DND-41 (cell line): ENCODE results near the gene SLC1A2.

Experiments
- ATAC-seq: fragments of 200-7000 bp; cut with Tn5 transposase; 3 replicates; pipeline ENCODE4 v1.9.1; 2021; ENCODE audit warnings: low read depth; ENCODE audit not compliant: insufficient read depth
- DNase-seq: peaks from one replicate; pipeline ENCODE4 v3.0.0-alpha.2; 2020
- H2AFZ ChIP-seq: 2 replicates; pipeline ENCODE4 v1.6.0; 2012; ENCODE audit warnings: low read depth, low read length
- H3K27ac ChIP-seq: 2 replicates; pipeline ENCODE4 v1.5.1; 2012; ENCODE audit warnings: low read length, inconsistent platforms
- H3K27me3 ChIP-seq: fragments of 200-600 bp; sonication (generic); 2 replicates; pipeline ENCODE4 v1.6.0; 2012; ENCODE audit warnings: low read length, mild to moderate bottlenecking, inconsistent platforms; ENCODE audit not compliant: insufficient read depth, poor library complexity
- H3K36me3 ChIP-seq: 2 replicates; pipeline ENCODE4 v1.5.1; 2012; ENCODE audit warnings: low read length, inconsistent platforms; ENCODE audit not compliant: insufficient read depth
- H3K4me1 ChIP-seq: 2 replicates; pipeline ENCODE4 v1.5.1; 2012; ENCODE audit warnings: mild to moderate bottlenecking, low read length; ENCODE audit not compliant: insufficient read depth
- H3K4me2 ChIP-seq: 2 replicates; pipeline ENCODE4 v1.6.0; 2012; ENCODE audit warnings: mild to moderate bottlenecking, moderate library complexity, low read length, inconsistent platforms; ENCODE audit not compliant: insufficient read depth
- H3K4me3 ChIP-seq, 2 experiments: fragments of 200-600 bp in 1 of 2; shearing (Covaris generic) in 1 of 2; 2 replicates each; pipeline ENCODE4 v1.5.1; 2012 to 2016; ENCODE audit warnings: inconsistent platforms in 2 of 2, low read length in 2 of 2, mild to moderate bottlenecking in 2 of 2, low read depth in 1 of 2, moderate library complexity in 1 of 2
- H3K79me2 ChIP-seq: 2 replicates; pipeline ENCODE4 v1.6.0; 2012; ENCODE audit warnings: low read length, inconsistent platforms; ENCODE audit not compliant: insufficient read depth
- H3K9ac ChIP-seq: 2 replicates; pipeline ENCODE4 v1.6.0; 2012; ENCODE audit warnings: low read depth, mild to moderate bottlenecking, inconsistent platforms, low read length, moderate library complexity
- H3K9me3 ChIP-seq: 2 replicates; pipeline ENCODE4 v1.5.1; 2012; ENCODE audit warnings: low read length, moderate library complexity, mild to moderate bottlenecking, inconsistent platforms; ENCODE audit not compliant: insufficient read depth, severe bottlenecking
- H4K20me1 ChIP-seq: 2 replicates; pipeline ENCODE4 v1.6.0; 2012; ENCODE audit warnings: low read length; ENCODE audit not compliant: insufficient read depth
- EZH2 ChIP-seq: IDR thresholded peaks from 3 replicates; pipeline ENCODE4 v1.6.1; 2012; ENCODE audit warnings: borderline replicate concordance, low read depth, mild to moderate bottlenecking, moderate library complexity, low read length, inconsistent platforms; ENCODE audit not compliant: severe bottlenecking
- TF ChIP-seq, protein P1 (sequence below): IDR thresholded peaks from 2 replicates; pipeline ENCODE4 v1.5.1; 2012; ENCODE audit warnings: borderline replicate concordance, low read length, moderate library complexity, mild to moderate bottlenecking; ENCODE audit not compliant: poor library complexity, severe bottlenecking; ENCODE audit errors: extremely low read depth

Gene SLC1A2

DNA sequence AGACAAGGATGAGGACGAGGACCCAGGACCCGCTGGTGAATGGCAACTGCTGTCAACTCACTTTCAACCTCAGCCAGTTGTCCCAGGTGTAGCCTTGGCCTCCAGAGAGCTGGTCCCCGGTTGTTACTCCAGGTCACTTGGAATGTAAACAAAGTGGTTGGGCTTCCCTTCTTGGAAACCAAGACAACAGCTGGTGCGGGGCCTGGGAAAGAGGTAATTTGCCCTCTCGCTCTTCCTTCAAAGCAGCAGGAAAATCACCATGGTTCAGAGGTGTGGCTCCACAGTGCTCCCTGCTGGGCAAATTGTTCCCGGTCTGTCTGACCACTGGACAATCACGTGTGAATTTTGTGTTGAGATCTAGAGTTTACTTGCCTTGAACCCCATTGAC is 15.0 kb downstream of the SLC1A2 start:
- no peak for ATAC-seq
- Histone ChIP-seq H2AFZ (no peak overlapping the region), H3K4me2 (no peak overlapping the region)

DNA sequence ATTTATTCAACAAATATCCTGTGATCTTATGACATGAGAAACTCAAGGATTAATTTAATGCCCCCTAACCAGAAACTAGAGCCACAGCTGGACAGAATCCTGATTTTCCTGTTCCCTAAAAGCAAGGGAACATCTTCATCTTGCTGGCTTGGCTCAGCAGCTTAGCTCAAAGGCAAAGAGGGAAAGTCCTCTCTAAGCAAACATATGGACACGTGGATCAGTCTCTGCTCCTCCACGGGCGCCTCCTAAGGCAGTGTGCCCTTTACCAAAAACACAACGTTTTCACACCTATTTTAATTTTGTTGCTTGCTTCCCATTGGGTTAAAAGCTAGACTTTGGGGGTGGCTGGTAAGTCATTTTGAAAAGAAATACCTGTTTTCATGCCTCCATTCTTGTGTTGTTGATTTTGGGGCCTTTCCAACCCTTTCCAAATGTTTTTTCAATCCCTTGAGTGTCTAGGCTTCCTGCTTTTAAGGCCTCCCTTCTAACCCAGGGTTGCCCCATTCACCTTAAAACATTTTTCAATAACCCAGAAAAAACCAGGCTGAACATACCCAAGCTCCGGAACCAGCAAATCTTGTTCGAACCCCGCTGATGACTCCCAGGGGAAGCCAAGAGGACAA is 15.5 kb downstream of the SLC1A2 start:
- H3K27me3 ChIP-seq, result peaks cover 11% of the 10 kb centered on the region
- no peaks in the 10 kb centered on the region for H4K20me1 ChIP-seq
- DNase-seq (no peak), ATAC-seq (no peak)
- no peaks in the 10 kb centered on the region for H3K36me3 ChIP-seq
- H3K27ac ChIP-seq, result no peak overlapping the region
- TF ChIP-seq EZH2, result no peak
- TF ChIP-seq, protein P1, sequence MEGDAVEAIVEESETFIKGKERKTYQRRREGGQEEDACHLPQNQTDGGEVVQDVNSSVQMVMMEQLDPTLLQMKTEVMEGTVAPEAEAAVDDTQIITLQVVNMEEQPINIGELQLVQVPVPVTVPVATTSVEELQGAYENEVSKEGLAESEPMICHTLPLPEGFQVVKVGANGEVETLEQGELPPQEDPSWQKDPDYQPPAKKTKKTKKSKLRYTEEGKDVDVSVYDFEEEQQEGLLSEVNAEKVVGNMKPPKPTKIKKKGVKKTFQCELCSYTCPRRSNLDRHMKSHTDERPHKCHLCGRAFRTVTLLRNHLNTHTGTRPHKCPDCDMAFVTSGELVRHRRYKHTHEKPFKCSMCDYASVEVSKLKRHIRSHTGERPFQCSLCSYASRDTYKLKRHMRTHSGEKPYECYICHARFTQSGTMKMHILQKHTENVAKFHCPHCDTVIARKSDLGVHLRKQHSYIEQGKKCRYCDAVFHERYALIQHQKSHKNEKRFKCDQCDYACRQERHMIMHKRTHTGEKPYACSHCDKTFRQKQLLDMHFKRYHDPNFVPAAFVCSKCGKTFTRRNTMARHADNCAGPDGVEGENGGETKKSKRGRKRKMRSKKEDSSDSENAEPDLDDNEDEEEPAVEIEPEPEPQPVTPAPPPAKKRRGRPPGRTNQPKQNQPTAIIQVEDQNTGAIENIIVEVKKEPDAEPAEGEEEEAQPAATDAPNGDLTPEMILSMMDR, result no peak
- no peaks in the 10 kb centered on the region for H3K9me3 ChIP-seq
- H2AFZ ChIP-seq, result no peak overlapping the region
- H3K9ac ChIP-seq, result no peak overlapping the region
- no peaks in the 10 kb centered on the region for H3K79me2 ChIP-seq
- no peaks in the 10 kb centered on the region for H3K4me1 ChIP-seq
- no peak overlapping the region for H3K4me2 ChIP-seq
- no peak overlapping the region for H3K4me3 ChIP-seq

More for the DNA sequence above, 15.0 kb downstream of the SLC1A2 start:
- peak; percentile 15 for DNase-seq
- H3K9me3 ChIP-seq, result no peaks in the 10 kb centered on the region
- H3K4me3 ChIP-seq, result no peak overlapping the region
- no peaks in the 10 kb centered on the region for H3K79me2 ChIP-seq
- H3K36me3 ChIP-seq, result no peaks in the 10 kb centered on the region
- peaks cover 7% of the 10 kb centered on the region for H3K27me3 ChIP-seq
- H4K20me1 ChIP-seq, result no peaks in the 10 kb centered on the region
- TF ChIP-seq EZH2, result no peak
- TF ChIP-seq, protein P1, result peak; percentile 60
- H3K4me1 ChIP-seq, result no peaks in the 10 kb centered on the region
- no peak overlapping the region for H3K27ac ChIP-seq
- H3K9ac ChIP-seq, result no peak overlapping the region

GRCh38 chr11:35402751-35403660 is 16.4 kb downstream of the SLC1A2 start:
- H3K27ac ChIP-seq, result no peak overlapping the region
- H3K36me3 ChIP-seq, result no peaks in the 10 kb centered on the region
- no peak overlapping the region for H3K9ac ChIP-seq
- H3K27me3 ChIP-seq, result peaks cover 11% of the 10 kb centered on the region
- no peak for DNase-seq
- TF ChIP-seq EZH2, result no peak
- TF ChIP-seq, protein P1, result no peak
- ATAC-seq, result no peak
- H3K4me2 ChIP-seq, result no peak overlapping the region
- no peaks in the 10 kb centered on the region for H3K9me3 ChIP-seq
- H3K4me3 ChIP-seq, result no peak overlapping the region
- H3K79me2 ChIP-seq, result no peaks in the 10 kb centered on the region
- H2AFZ ChIP-seq, result no peak overlapping the region
- H3K4me1 ChIP-seq, result no peaks in the 10 kb centered on the region
- no peaks in the 10 kb centered on the region for H4K20me1 ChIP-seq
